GM12878 (cell line): ENCODE measurements around the gene NYAP1.

Experiments
- EP300 ChIP-seq, 2 experiments: fragments of 150-350 bp in 1 of 2; IDR thresholded peaks; 2 replicates each; pipeline ENCODE4 v1.6.1; 2011 to 2012; ENCODE audit warnings: low read depth in 2 of 2, low read length in 2 of 2, borderline replicate concordance in 1 of 2, improper control_type of control experiment in 1 of 2, inconsistent platforms in 1 of 2; ENCODE audit not compliant: control insufficient read depth in 1 of 2
- POLR2A ChIP-seq: IDR thresholded peaks from 2 replicates; pipeline ENCODE4 v1.6.1; 2011; ENCODE audit warnings: low read depth, mild to moderate bottlenecking, low read length
- REST ChIP-seq: IDR thresholded peaks from 2 replicates; pipeline ENCODE4 v1.6.1; 2012; ENCODE audit warnings: mild to moderate bottlenecking, low read depth, low read length
- SP1 ChIP-seq: IDR thresholded peaks from one replicate; pipeline ENCODE4 v1.6.1; 2011; ENCODE audit warnings: low read depth, low read length
- TCF3 ChIP-seq: IDR thresholded peaks from 2 replicates; pipeline ENCODE4 v1.6.1; 2012; ENCODE audit warnings: low read depth, mild to moderate bottlenecking, low read length, borderline replicate concordance; ENCODE audit not compliant: insufficient read depth
- USF2 ChIP-seq: IDR thresholded peaks from 2 replicates; pipeline ENCODE4 v1.6.1; 2011; ENCODE audit warnings: low read depth, low read length, improper control_type of control experiment, borderline replicate concordance
- TF ChIP-seq, protein P1 (sequence below), 3 experiments: IDR thresholded peaks in 2 of 3; conservative IDR thresholded peaks in 1 of 3; 2 replicates each; pipeline ENCODE4 v1.5.1; 2011; ENCODE audit warnings: low read depth in 3 of 3, low read length in 3 of 3, mild to moderate bottlenecking in 3 of 3, control low read depth in 2 of 3, moderate library complexity in 2 of 3, inconsistent platforms in 1 of 3, mixed read lengths in 1 of 3; ENCODE audit not compliant: control insufficient read depth in 2 of 3, insufficient read depth in 1 of 3; ENCODE audit errors: extremely low read depth in 1 of 3

DNA sequence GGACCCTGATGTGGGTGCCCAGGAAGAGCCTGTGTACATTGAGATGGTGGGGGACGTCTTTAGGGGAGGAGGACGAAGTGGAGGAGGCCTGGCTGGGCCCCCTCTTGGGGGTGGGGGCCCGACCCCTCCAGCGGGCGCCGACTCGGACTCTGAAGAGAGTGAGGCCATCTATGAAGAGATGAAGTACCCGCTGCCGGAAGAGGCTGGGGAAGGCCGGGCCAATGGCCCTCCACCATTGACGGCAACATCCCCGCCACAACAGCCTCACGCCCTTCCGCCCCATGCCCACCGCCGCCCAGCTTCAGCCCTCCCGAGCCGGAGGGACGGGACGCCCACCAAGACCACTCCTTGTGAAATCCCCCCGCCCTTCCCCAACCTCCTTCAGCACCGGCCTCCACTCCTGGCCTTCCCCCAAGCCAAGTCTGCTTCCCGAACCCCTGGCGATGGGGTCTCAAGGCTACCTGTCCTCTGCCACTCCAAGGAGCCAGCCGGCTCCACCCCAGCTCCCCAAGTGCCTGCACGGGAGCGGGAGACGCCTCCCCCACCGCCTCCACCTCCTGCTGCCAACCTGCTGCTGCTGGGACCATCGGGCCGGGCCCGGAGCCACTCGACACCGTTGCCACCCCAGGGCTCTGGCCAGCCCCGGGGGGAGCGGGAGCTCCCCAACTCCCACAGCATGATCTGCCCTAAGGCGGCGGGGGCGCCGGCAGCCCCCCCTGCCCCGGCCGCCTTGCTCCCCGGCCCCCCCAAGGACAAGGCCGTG, 4.8 kb downstream of the NYAP1 start:
- TF ChIP-seq POLR2A, result no peak
- TF ChIP-seq EP300 (IDR thresholded peaks at IDR 0.05; ENCODE audit: borderline replicate concordance in 1 of 2, control insufficient read depth in 1 of 2, low read depth in 2 of 2, low read length in 2 of 2), result no peak
- no peak for TF ChIP-seq USF2
- TF ChIP-seq, protein P1, sequence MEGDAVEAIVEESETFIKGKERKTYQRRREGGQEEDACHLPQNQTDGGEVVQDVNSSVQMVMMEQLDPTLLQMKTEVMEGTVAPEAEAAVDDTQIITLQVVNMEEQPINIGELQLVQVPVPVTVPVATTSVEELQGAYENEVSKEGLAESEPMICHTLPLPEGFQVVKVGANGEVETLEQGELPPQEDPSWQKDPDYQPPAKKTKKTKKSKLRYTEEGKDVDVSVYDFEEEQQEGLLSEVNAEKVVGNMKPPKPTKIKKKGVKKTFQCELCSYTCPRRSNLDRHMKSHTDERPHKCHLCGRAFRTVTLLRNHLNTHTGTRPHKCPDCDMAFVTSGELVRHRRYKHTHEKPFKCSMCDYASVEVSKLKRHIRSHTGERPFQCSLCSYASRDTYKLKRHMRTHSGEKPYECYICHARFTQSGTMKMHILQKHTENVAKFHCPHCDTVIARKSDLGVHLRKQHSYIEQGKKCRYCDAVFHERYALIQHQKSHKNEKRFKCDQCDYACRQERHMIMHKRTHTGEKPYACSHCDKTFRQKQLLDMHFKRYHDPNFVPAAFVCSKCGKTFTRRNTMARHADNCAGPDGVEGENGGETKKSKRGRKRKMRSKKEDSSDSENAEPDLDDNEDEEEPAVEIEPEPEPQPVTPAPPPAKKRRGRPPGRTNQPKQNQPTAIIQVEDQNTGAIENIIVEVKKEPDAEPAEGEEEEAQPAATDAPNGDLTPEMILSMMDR (IDR thresholded peaks at IDR 0.05 in 2 of 3, conservative IDR thresholded peaks at IDR 0.05 in 1 of 3; ENCODE audit: control insufficient read depth in 2 of 3, extremely low read depth in 1 of 3, insufficient read depth in 1 of 3, low read depth in 3 of 3, low read length in 3 of 3), result no peak
- no peak for TF ChIP-seq REST
- no peak for TF ChIP-seq SP1
- TF ChIP-seq TCF3, result no peak
